IgD-negative memory B cell (primary cell): ENCODE data around the gene UBTD1. TPM values are rescaled to one million over a fixed set of nuclear protein-coding genes. Genes with fewer than 3 reads are reported as not detected.
A peak's percentile ranks its signal among the peaks of the same experiment; 100 is the strongest.

Experiments
- H3K27ac Mint-ChIP-seq, 3 donors: one replicate each; pipeline ENCODE4 v1.8.0; 2020 to 2022; ENCODE audit warnings: mild to moderate bottlenecking in 3 of 3, mixed read lengths in 3 of 3, moderate library complexity in 1 of 3
- H3K27me3 Mint-ChIP-seq: one replicate; pipeline ENCODE4 v1.8.0; 2021; ENCODE audit warnings: mixed read lengths
- H3K36me3 Mint-ChIP-seq: one replicate; pipeline ENCODE4 v1.8.0; 2020; ENCODE audit warnings: mild to moderate bottlenecking, mixed read lengths
- H3K4me1 Mint-ChIP-seq, 3 donors: one replicate each; pipeline ENCODE4 v1.8.0; 2020 to 2022; ENCODE audit warnings: mixed read lengths in 3 of 3, mild to moderate bottlenecking in 1 of 3
- H3K4me3 Mint-ChIP-seq, 4 donors: one replicate each; pipeline ENCODE4 v1.8.0; 2020 to 2022; ENCODE audit warnings: mild to moderate bottlenecking in 4 of 4, mixed read lengths in 4 of 4, moderate library complexity in 3 of 4
- H3K9me3 Mint-ChIP-seq, 3 donors: one replicate each; pipeline ENCODE4 v1.8.0; 2020 to 2021; ENCODE audit warnings: mixed read lengths in 3 of 3, mild to moderate bottlenecking in 1 of 3
- polyA plus RNA-seq: library from polyadenylated mRNA; unstranded; fragments of 300-500 nt; fragmentation: Illumina TruSeq; gene quantifications from one replicate; pipeline ENCODE4 v1.2.3, GENCODE V29; 2021

The UBTD1 gene
- polyA plus RNA-seq, 1 donor from 2014 or later = 1.2 TPM

- Mint-ChIP-seq H3K36me3 (no peaks in the 10 kb centered on the region), H3K27ac (no peak within 1 kb of the TSS), H3K27me3 (peaks cover 1% of the 10 kb centered on the region), H3K4me1 (no peaks in the 10 kb centered on the region), H3K9me3 (no peaks in the 10 kb centered on the region), H3K4me3 (no peak within 1 kb of the TSS)
These were observed 85.5 kb downstream of the UBTD1 start, which contains the start of gene HOGA1 for GRCh38 chr10:97584060-97584797. TSS of gene HOGA1 (plus strand) at chr10:97584389. CDS start at chr10:97584704, 315 bp downstream.

GRCh38 chr10:97584798-97585438 is 86.2 kb downstream of the UBTD1 start:
- H3K27ac Mint-ChIP-seq = no peak overlapping the region
- no peaks in the 10 kb centered on the region for H3K36me3 Mint-ChIP-seq

GRCh38 chr10:97585439-97585811 is 86.7 kb downstream of the UBTD1 start:
- Mint-ChIP-seq H3K36me3 (no peaks in the 10 kb centered on the region), H3K4me1 (no peaks in the 10 kb centered on the region)

More at GRCh38 chr10:97584798-97585438, 86.2 kb downstream of the UBTD1 start:
- Mint-ChIP-seq H3K9me3 (no peaks in the 10 kb centered on the region), H3K4me1 (no peaks in the 10 kb centered on the region), H3K4me3 (no peak overlapping the region), H3K27me3 (peaks cover 1% of the 10 kb centered on the region)

GRCh38 chr10:97587183-97587582 is 88.5 kb downstream of the UBTD1 start:
- Mint-ChIP-seq H3K4me1 (no peaks in the 10 kb centered on the region), H3K9me3 (no peaks in the 10 kb centered on the region), H3K36me3 (no peaks in the 10 kb centered on the region), H3K27ac (no peak overlapping the region), H3K27me3 (peaks cover 2% of the 10 kb centered on the region), H3K4me3 (no peak overlapping the region)

More at GRCh38 chr10:97585439-97585811, 86.7 kb downstream of the UBTD1 start:
- H3K27me3 Mint-ChIP-seq = no peaks in the 10 kb centered on the region
- no peaks in the 10 kb centered on the region for H3K9me3 Mint-ChIP-seq
- no peak overlapping the region for H3K27ac Mint-ChIP-seq
- H3K4me3 Mint-ChIP-seq = no peak overlapping the region

- no peaks in the 10 kb centered on the region for H3K9me3 Mint-ChIP-seq
- no peak within 1 kb of the TSS for H3K27ac Mint-ChIP-seq
- H3K36me3 Mint-ChIP-seq = no peaks in the 10 kb centered on the region
- H3K4me1 Mint-ChIP-seq = no peaks in the 10 kb centered on the region
- peaks cover 2% of the 10 kb centered on the region for H3K27me3 Mint-ChIP-seq
- H3K4me3 Mint-ChIP-seq = no peak within 1 kb of the TSS
These were observed 90.8 kb downstream of the UBTD1 start, which contains the start of gene C10orf62 for GRCh38 chr10:97589479-97589878. TSS of gene C10orf62 (plus strand) at chr10:97589721. CDS start at chr10:97589898, 177 bp downstream.

- Mint-ChIP-seq H3K27ac (no peak overlapping the region), H3K4me3 (no peak overlapping the region), H3K27me3 (peaks cover 2% of the 10 kb centered on the region), H3K4me1 (no peaks in the 10 kb centered on the region), H3K9me3 (no peaks in the 10 kb centered on the region), H3K36me3 (no peaks in the 10 kb centered on the region)
These were observed 91.5 kb downstream of the UBTD1 start for GRCh38 chr10:97590082-97590747.

- H3K36me3 Mint-ChIP-seq = no peaks in the 10 kb centered on the region
- H3K4me1 Mint-ChIP-seq = no peaks in the 10 kb centered on the region
- peaks cover 2% of the 10 kb centered on the region for H3K27me3 Mint-ChIP-seq
- no peak overlapping the region for H3K4me3 Mint-ChIP-seq
- no peaks in the 10 kb centered on the region for H3K9me3 Mint-ChIP-seq
- H3K27ac Mint-ChIP-seq = no peak overlapping the region
These were observed 92.2 kb downstream of the UBTD1 start for GRCh38 chr10:97590748-97591495.

- no peaks in the 10 kb centered on the region for H3K9me3 Mint-ChIP-seq
- no peak overlapping the region for H3K4me3 Mint-ChIP-seq
- H3K27ac Mint-ChIP-seq = no peak overlapping the region
- no peaks in the 10 kb centered on the region for H3K4me1 Mint-ChIP-seq
- H3K36me3 Mint-ChIP-seq = no peaks in the 10 kb centered on the region
- H3K27me3 Mint-ChIP-seq = peaks cover 2% of the 10 kb centered on the region
These were observed 94.7 kb downstream of the UBTD1 start for GRCh38 chr10:97593421-97593820.

- H3K4me1 Mint-ChIP-seq = no peaks in the 10 kb centered on the region
- H3K36me3 Mint-ChIP-seq = no peaks in the 10 kb centered on the region
- H3K27me3 Mint-ChIP-seq = peaks cover 2% of the 10 kb centered on the region
- no peak overlapping the region for H3K27ac Mint-ChIP-seq
- no peak overlapping the region for H3K4me3 Mint-ChIP-seq
- H3K9me3 Mint-ChIP-seq = no peaks in the 10 kb centered on the region
These were observed 97.7 kb downstream of the UBTD1 start for GRCh38 chr10:97596101-97597082.

GRCh38 chr10:97597778-97598177 is 99.1 kb downstream of the UBTD1 start:
- H3K4me3 Mint-ChIP-seq = no peak overlapping the region

GRCh38 chr10:97598407-97599271 is 99.9 kb downstream of the UBTD1 start:
- Mint-ChIP-seq H3K27ac (peak overlapping the region in 1 of 3 donors; percentile 18), H3K9me3 (no peaks in the 10 kb centered on the region), H3K36me3 (no peaks in the 10 kb centered on the region), H3K4me1 (no peaks in the 10 kb centered on the region), H3K4me3 (no peak overlapping the region), H3K27me3 (no peaks in the 10 kb centered on the region)

More at GRCh38 chr10:97597778-97598177, 99.1 kb downstream of the UBTD1 start:
- Mint-ChIP-seq H3K36me3 (no peaks in the 10 kb centered on the region), H3K27ac (no peak overlapping the region), H3K4me1 (no peaks in the 10 kb centered on the region), H3K27me3 (no peaks in the 10 kb centered on the region), H3K9me3 (no peaks in the 10 kb centered on the region)

- Mint-ChIP-seq H3K36me3 (no peaks in the 10 kb centered on the region), H3K27ac (peak overlapping the region in 1 of 3 donors; percentile 18), H3K27me3 (no peaks in the 10 kb centered on the region), H3K4me3 (no peak overlapping the region), H3K9me3 (no peaks in the 10 kb centered on the region), H3K4me1 (no peaks in the 10 kb centered on the region)
These were observed 100.5 kb downstream of the UBTD1 start for GRCh38 chr10:97599272-97599619.

GRCh38 chr10:97600616-97601015 is 101.9 kb downstream of the UBTD1 start:
- Mint-ChIP-seq H3K4me3 (no peak overlapping the region), H3K9me3 (no peaks in the 10 kb centered on the region), H3K27ac (peak overlapping the region in 1 of 3 donors; percentile 13), H3K36me3 (peaks cover under 1% of the 10 kb centered on the region), H3K27me3 (peaks cover 2% of the 10 kb centered on the region), H3K4me1 (no peaks in the 10 kb centered on the region)
